ENCODE measurements around the gene SERTAD3. TPM values are rescaled to one million over a fixed set of nuclear protein-coding genes. Genes with fewer than 3 reads are reported as not detected.

The SERTAD3 gene
- total and polyA plus RNA-seq, 2 of the 4 experiments (the other 2 are of a cell fraction): 20.5 to 23.3 TPM

DNA sequence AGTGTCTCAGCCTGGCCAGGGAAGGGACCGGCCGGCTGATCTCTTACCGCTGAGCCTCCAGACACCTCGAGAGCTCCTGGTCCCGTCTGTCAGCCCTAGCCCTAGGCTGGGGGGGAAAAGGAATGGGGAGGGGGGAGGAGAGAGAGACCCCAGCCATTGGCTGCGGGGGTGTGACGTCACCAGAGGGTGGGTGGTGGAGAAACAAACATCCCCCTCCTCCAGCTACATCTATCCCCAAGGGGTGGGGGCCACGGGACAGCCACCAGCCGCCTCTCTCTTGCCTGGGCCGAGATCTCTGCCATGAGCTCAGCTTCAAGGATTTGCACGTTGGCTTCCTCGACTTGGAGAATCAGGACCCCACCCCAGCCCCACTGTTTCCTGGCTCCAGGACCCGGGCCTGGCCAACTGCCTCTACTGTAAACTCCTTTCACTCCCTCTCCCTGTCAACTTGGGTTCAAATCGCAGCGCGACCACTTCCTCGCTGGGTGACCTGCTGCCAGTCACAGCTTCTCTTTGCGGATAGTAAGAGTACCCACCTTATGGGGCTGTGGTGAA is 30.8 kb downstream of the SERTAD3 start, which contains the start of gene PRX:
TSS of gene PRX (minus strand) at position 88 of the 555 bp plus-strand sequence. CDS start 5,446 bp downstream, outside the sequence.
- H3K23ac ChIP-seq (ENCODE audit: low read depth, low read length): no peak within 1 kb of the TSS
- no peaks in the 10 kb centered on the region for H3K79me1 ChIP-seq (ENCODE audit: low read depth in 1 of 2, low read length in 2 of 2)
- H2BK15ac ChIP-seq (ENCODE audit: low read depth, low read length): no peak within 1 kb of the TSS
- peaks cover 9% of the 10 kb centered on the region for H3K9me1 ChIP-seq (ENCODE audit: insufficient read depth, low read length)
- no peaks in the 10 kb centered on the region for H3K27me3 ChIP-seq (ENCODE audit: control insufficient read depth, insufficient read depth, low read length)
- H3K18ac ChIP-seq (ENCODE audit: low read depth, low read length): no peak within 1 kb of the TSS
- no peak within 1 kb of the TSS for H2BK120ac ChIP-seq (ENCODE audit: low read depth, low read length)
- no peak within 1 kb of the TSS for H2AK9ac ChIP-seq (replicated peaks; ENCODE audit: low read depth, low read length, poor library complexity)
- H4K5ac ChIP-seq (ENCODE audit: low read depth, low read length): no peak within 1 kb of the TSS
- H4K91ac ChIP-seq (ENCODE audit: insufficient read depth, low read depth, low read length): no peak within 1 kb of the TSS
- H3K9ac ChIP-seq (ENCODE audit: low read depth, low read length): no peak within 1 kb of the TSS
- WGBS, 2 experiments (ENCODE audit: extremely low coverage in 2 of 2, insufficient read length in 1 of 2): 50% methylated on average over 3 of the region's 18 CpGs; no CpG with 5 or more reads in 1 of the 2 experiments
- no peaks in the 10 kb centered on the region for H3K36me3 ChIP-seq (ENCODE audit: control insufficient read depth, insufficient read depth, low read length)
- no peaks in the 10 kb centered on the region for H3K9me3 ChIP-seq (ENCODE audit: control insufficient read depth, insufficient read depth, low read length)
- no TSS peak for BruUV-seq (replicated peaks)
- in situ Hi-C loops (cut with MboI; ENCODE audit: low sequenced_read_pairs) (no loop called here), dilution Hi-C loops (cut with HindIII; ENCODE audit: low sequenced_read_pairs, unreplicated experiment) (no loop called here), intact Hi-C loops (cut with micrococcal nuclease) (no loop called here)
- H4K8ac ChIP-seq (ENCODE audit: low read depth in 2 of 2, low read length in 2 of 2): no peak within 1 kb of the TSS
- no peak within 1 kb of the TSS for H3K4ac ChIP-seq (ENCODE audit: low read depth, low read length)
- no peak within 1 kb of the TSS for H3K27ac ChIP-seq (ENCODE audit: insufficient read depth, low read length)
- no peaks in the 10 kb centered on the region for H4K20me1 ChIP-seq (ENCODE audit: insufficient read depth, low read length)
- H2AK5ac ChIP-seq (ENCODE audit: low read depth, low read length): 0 out of 2 replicates have a peak within 1 kb of the TSS, but pooled peaks have one; percentile 6
- ATAC-seq (ENCODE audit: low read depth) (no peak), DNase-seq (no peak)
- H2AFZ ChIP-seq (replicated peaks; ENCODE audit: low read length, poor library complexity): peak within 1 kb of the TSS; percentile 6
- no peak within 1 kb of the TSS for H3K4me2 ChIP-seq (ENCODE audit: low read depth, low read length)
- H3K56ac ChIP-seq (ENCODE audit: extremely low read depth, insufficient read depth, low read length): no peak within 1 kb of the TSS
- H3K14ac ChIP-seq (replicated peaks; ENCODE audit: low read depth, low read length): no peak within 1 kb of the TSS
- no peak within 1 kb of the TSS for H2BK5ac ChIP-seq (ENCODE audit: low read depth, low read length, poor library complexity, severe bottlenecking)
- CTCF ChIA-PET: interaction anchor here (1.2 kb wide), 1 partner anchor 7 kb away, joined by 4 read pairs; no protein-coding TSS in a partner anchor
- TF ChIP-seq POLR2A (IDR thresholded peaks at IDR 0.05; ENCODE audit: low read depth, low read length) (no peak), FOS (IDR thresholded peaks at IDR 0.05; ENCODE audit: low read depth, low read length) (no peak), RCOR1 (IDR thresholded peaks at IDR 0.05; ENCODE audit: insufficient replicate concordance, low read length) (no peak), MAFK (IDR thresholded peaks at IDR 0.05; ENCODE audit: low read depth, low read length) (no peak), MAZ (IDR thresholded peaks at IDR 0.05; ENCODE audit: borderline replicate concordance, low read depth, low read length) (no peak), NFE2L2 (IDR thresholded peaks at IDR 0.05; ENCODE audit: low read depth, low read length) (no peak)
- POLR2A ChIA-PET (ENCODE audit: unreplicated experiment): no interaction called here
- no peak within 1 kb of the TSS for H3K4me3 ChIP-seq (ENCODE audit: insufficient read depth, low read depth, low read length)
- H2BK20ac ChIP-seq (ENCODE audit: low read depth, low read length): no peak within 1 kb of the TSS
- H3K4me1 ChIP-seq (ENCODE audit: control insufficient read depth, insufficient read depth, low read length): peaks cover 7% of the 10 kb centered on the region

All from IMR-90 (cell line).